Measurements from ENCODE around the gene SMARCD3.
A peak's percentile ranks its signal among the peaks of the same experiment; 100 is the strongest.

Gene SMARCD3

GRCh38 chr7:151264615-151265014 is 16.1 kb upstream of the SMARCD3 start:
- H3K4me3 ChIP-seq (ENCODE audit: control insufficient read depth, low read depth, low read length): no peak overlapping the region
- TF ChIP-seq CTCF (conservative IDR thresholded peaks at IDR 0.05; ENCODE audit: control insufficient read depth, insufficient read depth, low read depth, low read length): no peak
- DNase-seq (ENCODE audit: low read depth): no peak

GRCh38 chr7:151261529-151261928 is 13.0 kb upstream of the SMARCD3 start:
- no peak overlapping the region for H3K4me3 ChIP-seq (ENCODE audit: control insufficient read depth, low read depth, low read length)
- DNase-seq (ENCODE audit: low read depth): peak; percentile 31
- no peak for TF ChIP-seq CTCF (conservative IDR thresholded peaks at IDR 0.05; ENCODE audit: control insufficient read depth, insufficient read depth, low read depth, low read length)

- TF ChIP-seq CTCF (conservative IDR thresholded peaks at IDR 0.05; ENCODE audit: control insufficient read depth, insufficient read depth, low read depth, low read length): no peak
- no peak overlapping the region for H3K4me3 ChIP-seq (ENCODE audit: control insufficient read depth, low read depth, low read length)
- DNase-seq (ENCODE audit: low read depth): no peak
Observed at GRCh38 chr7:151260883-151261282, 12.4 kb upstream of the SMARCD3 start.

GRCh38 chr7:151260471-151260870 is 12.0 kb upstream of the SMARCD3 start:
- DNase-seq (ENCODE audit: low read depth): no peak
- no peak overlapping the region for H3K4me3 ChIP-seq (ENCODE audit: control insufficient read depth, low read depth, low read length)
- no peak for TF ChIP-seq CTCF (conservative IDR thresholded peaks at IDR 0.05; ENCODE audit: control insufficient read depth, insufficient read depth, low read depth, low read length)

GRCh38 chr7:151257990-151258389 is 9.5 kb upstream of the SMARCD3 start:
- DNase-seq (ENCODE audit: low read depth): no peak
- no peak overlapping the region for H3K4me3 ChIP-seq (ENCODE audit: control insufficient read depth, low read depth, low read length)
- TF ChIP-seq CTCF (conservative IDR thresholded peaks at IDR 0.05; ENCODE audit: control insufficient read depth, insufficient read depth, low read depth, low read length): no peak

- TF ChIP-seq CTCF (conservative IDR thresholded peaks at IDR 0.05; ENCODE audit: control insufficient read depth, insufficient read depth, low read depth, low read length): no peak
- H3K4me3 ChIP-seq (ENCODE audit: control insufficient read depth, low read depth, low read length): no peak overlapping the region
- DNase-seq (ENCODE audit: low read depth): no peak
Observed at GRCh38 chr7:151256410-151257045, 8.0 kb upstream of the SMARCD3 start.

GRCh38 chr7:151255390-151255789 is 6.9 kb upstream of the SMARCD3 start:
- TF ChIP-seq CTCF (conservative IDR thresholded peaks at IDR 0.05; ENCODE audit: control insufficient read depth, insufficient read depth, low read depth, low read length): no peak
- DNase-seq (ENCODE audit: low read depth): no peak
- no peak overlapping the region for H3K4me3 ChIP-seq (ENCODE audit: control insufficient read depth, low read depth, low read length)

All from fibroblast of mammary gland (primary cell).